Mucosa of stomach (tissue), 1 donor: ENCODE data around the gene ELN.

Experiments used
- H3K27me3 ChIP-seq: one replicate; pipeline ENCODE4 v1.7.0; 2013; ENCODE audit warnings: mild to moderate bottlenecking, low read length; ENCODE audit not compliant: control insufficient read depth, insufficient read depth
- H3K36me3 ChIP-seq: one replicate; pipeline ENCODE4 v1.7.0; 2013; ENCODE audit warnings: low read length; ENCODE audit not compliant: control insufficient read depth, insufficient read depth
- H3K4me1 ChIP-seq: one replicate; pipeline ENCODE4 v1.7.0; 2013; ENCODE audit warnings: mild to moderate bottlenecking, low read length; ENCODE audit not compliant: control insufficient read depth, insufficient read depth
- H3K4me3 ChIP-seq: one replicate; pipeline ENCODE4 v1.7.0; 2013; ENCODE audit warnings: low read length
- H3K9ac ChIP-seq: one replicate; pipeline ENCODE4 v1.7.0; 2013; ENCODE audit warnings: mild to moderate bottlenecking, low read length, moderate library complexity
- H3K9me3 ChIP-seq: one replicate; pipeline ENCODE4 v1.7.0; 2013; ENCODE audit warnings: mild to moderate bottlenecking, low read length, moderate library complexity; ENCODE audit not compliant: control insufficient read depth
- donor health status: Pancreatic carcinoma.

ELN gene

GRCh38 chr7:74051629-74052410 is 23.8 kb downstream of the ELN start:
- H3K4me3 ChIP-seq = no peak overlapping the region
- no peaks in the 10 kb centered on the region for H3K9me3 ChIP-seq
- peaks cover 3% of the 10 kb centered on the region for H3K27me3 ChIP-seq
- no peaks in the 10 kb centered on the region for H3K4me1 ChIP-seq
- no peaks in the 10 kb centered on the region for H3K36me3 ChIP-seq
- no peak overlapping the region for H3K9ac ChIP-seq

DNA sequence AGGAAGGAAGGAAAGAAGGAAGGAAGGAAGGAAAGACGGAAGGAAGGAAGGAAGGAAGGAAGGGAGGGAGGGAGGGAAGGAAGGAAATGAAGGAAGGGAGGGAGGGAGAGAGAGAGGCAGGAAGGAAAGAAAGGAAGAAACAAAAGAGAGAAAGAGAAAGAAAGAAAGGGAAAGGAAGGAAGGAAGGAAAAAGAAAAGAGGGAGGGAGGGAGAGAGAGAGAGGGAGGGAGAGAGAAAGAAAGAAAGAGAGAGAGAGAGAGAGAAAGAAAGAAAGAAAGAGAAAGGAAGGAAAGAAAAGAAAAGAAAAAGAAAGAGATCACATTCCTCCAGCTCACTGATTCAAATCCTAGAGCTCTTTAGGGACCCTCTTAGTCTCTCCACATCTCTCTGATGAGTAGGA is 24.7 kb downstream of the ELN start:
- Histone ChIP-seq H3K36me3 (no peaks in the 10 kb centered on the region), H3K4me1 (no peaks in the 10 kb centered on the region), H3K9me3 (no peaks in the 10 kb centered on the region)

DNA sequence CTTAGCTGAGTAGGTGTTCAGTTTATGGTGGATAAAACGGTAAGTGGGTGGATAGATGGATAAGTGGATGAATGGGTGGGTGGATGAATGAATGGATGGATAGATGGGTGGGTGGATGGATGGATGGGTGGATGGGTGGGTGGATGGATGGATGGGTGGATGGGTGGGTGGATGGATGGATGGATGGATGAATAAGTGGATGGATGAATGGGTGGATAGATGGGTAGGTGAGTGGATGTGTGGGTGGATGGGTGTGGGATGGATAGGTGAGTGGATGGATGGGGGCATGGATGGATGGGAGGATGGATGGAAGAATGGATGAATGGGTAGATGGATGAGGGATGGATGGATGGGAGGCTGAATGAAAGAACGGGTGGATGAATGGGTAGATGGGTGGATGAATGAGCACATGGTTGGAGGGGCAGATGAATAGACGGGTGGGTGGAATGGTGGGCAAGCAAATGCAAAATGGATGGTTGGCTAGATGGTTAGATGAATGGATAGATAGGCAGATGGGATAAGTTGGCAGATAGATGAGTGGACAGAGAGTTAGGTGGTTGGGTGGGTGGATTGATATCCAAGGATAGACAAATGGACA is 25.7 kb downstream of the ELN start:
- no peak overlapping the region for H3K4me3 ChIP-seq
- no peaks in the 10 kb centered on the region for H3K36me3 ChIP-seq
- no peak overlapping the region for H3K9ac ChIP-seq
- no peaks in the 10 kb centered on the region for H3K9me3 ChIP-seq
- peaks cover 3% of the 10 kb centered on the region for H3K27me3 ChIP-seq
- H3K4me1 ChIP-seq = no peaks in the 10 kb centered on the region

More for the DNA sequence above, 24.7 kb downstream of the ELN start:
- peaks cover 3% of the 10 kb centered on the region for H3K27me3 ChIP-seq
- no peak overlapping the region for H3K4me3 ChIP-seq
- no peak overlapping the region for H3K9ac ChIP-seq

DNA sequence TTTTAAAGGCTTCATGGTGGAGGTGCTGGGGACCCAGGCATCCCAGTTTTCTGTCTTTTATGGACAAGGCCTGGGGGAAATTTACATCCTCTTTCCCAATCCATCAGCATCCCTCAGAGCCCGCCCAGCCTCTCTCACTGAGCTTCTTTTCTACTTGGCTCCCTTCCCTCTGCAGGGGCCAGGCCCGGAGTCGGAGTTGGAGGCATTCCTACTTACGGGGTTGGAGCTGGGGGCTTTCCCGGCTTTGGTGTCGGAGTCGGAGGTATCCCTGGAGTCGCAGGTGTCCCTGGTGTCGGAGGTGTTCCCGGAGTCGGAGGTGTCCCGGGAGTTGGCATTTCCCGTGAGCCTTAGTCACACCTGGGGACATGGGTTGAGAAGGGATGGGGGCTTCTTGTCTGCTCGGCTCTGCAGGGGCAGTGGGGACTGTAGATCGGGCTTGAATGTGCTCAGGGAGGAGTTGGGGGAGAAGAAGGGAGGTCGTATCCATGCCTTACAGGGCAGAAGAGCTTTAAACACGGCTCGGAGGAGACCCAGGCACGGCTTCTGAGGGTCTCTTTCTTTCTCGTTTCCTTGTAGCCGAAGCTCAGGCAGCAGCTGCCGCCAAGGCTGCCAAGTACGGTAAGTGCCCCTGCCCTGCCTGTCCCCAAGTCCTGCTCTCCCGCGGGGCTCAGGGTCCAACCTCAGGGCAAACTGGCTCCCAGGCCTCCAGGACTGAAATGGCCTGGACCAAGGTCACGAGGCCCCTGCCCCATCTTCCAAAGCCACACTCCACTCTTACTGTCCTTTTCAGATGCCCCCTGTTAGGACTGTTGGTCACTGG is 28.3 kb downstream of the ELN start:
- Histone ChIP-seq H3K9ac (no peak overlapping the region), H3K36me3 (no peaks in the 10 kb centered on the region), H3K4me1 (peaks cover 23% of the 10 kb centered on the region), H3K27me3 (peaks cover 2% of the 10 kb centered on the region), H3K9me3 (no peaks in the 10 kb centered on the region), H3K4me3 (no peak overlapping the region)

DNA sequence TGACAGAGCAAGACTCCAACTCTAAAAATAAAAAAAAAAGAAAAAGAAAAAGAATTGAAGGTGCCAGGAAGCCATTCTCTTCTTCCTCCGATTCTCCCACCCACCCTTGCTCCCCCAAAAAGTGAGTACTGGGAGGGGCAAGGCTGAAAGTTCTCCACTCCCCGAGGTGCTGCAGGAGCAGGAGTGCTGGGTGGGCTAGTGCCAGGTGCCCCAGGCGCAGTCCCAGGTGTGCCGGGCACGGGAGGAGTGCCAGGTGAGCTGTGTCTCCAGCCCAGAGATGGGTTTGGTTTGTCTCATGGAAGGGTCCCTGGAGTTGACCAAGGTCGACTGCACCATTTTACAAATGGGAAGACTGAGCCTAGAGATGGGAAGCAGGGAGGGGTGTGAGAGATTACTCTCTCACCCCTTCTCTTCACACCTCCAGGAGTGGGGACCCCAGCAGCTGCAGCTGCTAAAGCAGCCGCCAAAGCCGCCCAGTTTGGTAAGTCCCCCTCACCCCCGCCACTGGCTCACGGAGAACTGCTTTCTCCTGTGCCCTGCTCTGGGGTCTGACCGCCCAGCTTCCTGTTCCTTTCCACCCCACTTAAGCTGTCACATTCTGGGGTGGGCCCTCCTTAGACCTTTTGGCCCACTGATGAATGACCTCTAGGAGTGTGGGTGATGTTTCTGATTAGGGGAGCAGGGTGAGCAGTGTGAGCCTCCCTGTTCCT is 29.4 kb downstream of the ELN start:
- Histone ChIP-seq H3K9ac (no peak overlapping the region), H3K9me3 (no peaks in the 10 kb centered on the region), H3K27me3 (no peaks in the 10 kb centered on the region), H3K4me1 (peaks cover 33% of the 10 kb centered on the region), H3K4me3 (no peak overlapping the region), H3K36me3 (no peaks in the 10 kb centered on the region)

- no peak overlapping the region for H3K9ac ChIP-seq
- H3K36me3 ChIP-seq = no peaks in the 10 kb centered on the region
- H3K27me3 ChIP-seq = no peaks in the 10 kb centered on the region
- no peak overlapping the region for H3K4me3 ChIP-seq
- peaks cover 34% of the 10 kb centered on the region for H3K4me1 ChIP-seq
- H3K9me3 ChIP-seq = no peaks in the 10 kb centered on the region
Observed at GRCh38 chr7:74057987-74058386, 30.0 kb downstream of the ELN start.

DNA sequence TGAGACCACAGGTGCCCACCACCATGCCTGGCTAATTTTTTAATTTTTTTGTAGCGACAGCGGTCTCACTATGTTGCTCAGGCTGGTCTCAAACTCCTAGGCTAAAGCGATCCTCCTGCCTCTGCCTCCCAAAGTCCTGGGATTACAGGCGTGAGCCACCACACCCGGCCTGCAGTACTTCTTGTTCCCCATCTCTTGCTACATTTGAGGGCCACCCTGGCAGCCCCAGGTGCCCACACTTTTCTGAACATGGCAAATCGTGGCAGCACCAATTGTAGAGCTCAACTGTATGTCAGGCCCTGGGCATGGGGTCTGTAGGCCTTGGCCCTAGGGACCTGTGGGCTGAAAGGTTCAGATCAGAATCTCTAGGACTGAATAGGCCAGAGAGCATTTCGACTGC is 30.5 kb downstream of the ELN start:
- no peak overlapping the region for H3K4me3 ChIP-seq
- H3K9ac ChIP-seq = no peak overlapping the region
- no peaks in the 10 kb centered on the region for H3K27me3 ChIP-seq
- no peaks in the 10 kb centered on the region for H3K9me3 ChIP-seq
- no peaks in the 10 kb centered on the region for H3K36me3 ChIP-seq
- H3K4me1 ChIP-seq = peaks cover 34% of the 10 kb centered on the region

- Histone ChIP-seq H3K4me3 (no peak overlapping the region), H3K36me3 (no peaks in the 10 kb centered on the region), H3K9me3 (no peaks in the 10 kb centered on the region)
Observed at GRCh38 chr7:74059037-74059436, 31.1 kb downstream of the ELN start.

DNA sequence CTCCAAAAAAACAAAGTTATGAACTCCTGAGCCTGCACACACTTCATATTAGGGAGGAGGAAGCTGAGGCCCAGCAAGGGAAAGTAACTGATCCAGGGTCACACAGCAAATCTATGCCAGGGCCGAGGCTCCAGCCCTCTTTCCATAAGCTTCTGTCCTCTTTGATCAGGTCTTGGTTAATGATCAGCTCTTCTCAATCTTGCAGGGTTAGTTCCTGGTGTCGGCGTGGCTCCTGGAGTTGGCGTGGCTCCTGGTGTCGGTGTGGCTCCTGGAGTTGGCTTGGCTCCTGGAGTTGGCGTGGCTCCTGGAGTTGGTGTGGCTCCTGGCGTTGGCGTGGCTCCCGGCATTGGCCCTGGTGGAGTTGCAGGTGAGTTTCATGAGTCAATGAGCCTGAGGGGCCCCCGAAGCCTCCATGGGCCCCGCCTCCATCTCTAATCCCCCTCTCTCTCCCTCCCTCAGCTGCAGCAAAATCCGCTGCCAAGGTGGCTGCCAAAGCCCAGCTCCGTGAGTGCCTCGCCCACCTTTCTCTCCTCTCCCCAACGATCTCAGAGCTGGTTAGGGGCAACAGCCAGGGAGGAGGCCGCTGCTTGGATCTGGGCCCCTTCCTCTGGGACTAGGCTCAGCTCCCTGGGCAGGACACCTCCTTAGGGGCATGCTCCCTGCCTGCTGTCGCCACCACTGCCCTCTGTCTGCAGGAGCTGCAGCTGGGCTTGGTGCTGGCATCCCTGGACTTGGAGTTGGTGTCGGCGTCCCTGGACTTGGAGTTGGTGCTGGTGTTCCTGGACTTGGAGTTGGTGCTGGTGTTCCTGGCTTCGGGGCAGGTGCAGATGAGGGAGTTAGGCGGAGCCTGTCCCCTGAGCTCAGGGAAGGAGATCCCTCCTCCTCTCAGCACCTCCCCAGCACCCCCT is 32.0 kb downstream of the ELN start:
- H3K36me3 ChIP-seq = no peaks in the 10 kb centered on the region
- H3K9ac ChIP-seq = peak overlapping the region; percentile 47
- H3K4me1 ChIP-seq = peaks cover 34% of the 10 kb centered on the region
- no peaks in the 10 kb centered on the region for H3K27me3 ChIP-seq
- H3K4me3 ChIP-seq = no peak overlapping the region
- no peaks in the 10 kb centered on the region for H3K9me3 ChIP-seq

More at GRCh38 chr7:74059037-74059436, 31.1 kb downstream of the ELN start:
- H3K4me1 ChIP-seq = peaks cover 34% of the 10 kb centered on the region
- no peak overlapping the region for H3K9ac ChIP-seq
- no peaks in the 10 kb centered on the region for H3K27me3 ChIP-seq

GRCh38 chr7:74061840-74062539 is 34.0 kb downstream of the ELN start:
- no peaks in the 10 kb centered on the region for H3K27me3 ChIP-seq
- H3K9ac ChIP-seq = peak overlapping the region; percentile 93
- H3K36me3 ChIP-seq = no peaks in the 10 kb centered on the region
- H3K4me1 ChIP-seq = peaks cover 39% of the 10 kb centered on the region
- no peaks in the 10 kb centered on the region for H3K9me3 ChIP-seq
- H3K4me3 ChIP-seq = peak overlapping the region; percentile 23
